Endothelial cell of umbilical vein (primary cell): ENCODE results near the gene DERA. TPM values are rescaled to one million over a fixed set of nuclear protein-coding genes. Genes with fewer than 3 reads are reported as not detected.
"Not testable (repeated sequence)": the region's sequence is repeated elsewhere in the genome, so short reads cannot be mapped to it uniquely, and the experiment has no call there.

Experiments
- BruUV-seq: library from RNA; stranded (reverse); fragments of 400-500 nt; replicated peaks from 2 replicates; lab custom pipeline; 2021; lab: Mats Ljungman, UMichigan
- CTCF ChIA-PET: fragments of 300-600, 350-600 bp; sonication (Branson Sonifier 250); formaldehyde crosslinking; loops from one replicate; lab custom pipeline; 2021; ENCODE audit warnings: antibody characterized with exemption, inconsistent platforms; lab: Charles Lee
- POLR2A ChIA-PET: fragments of 300-600, 350-600 bp; sonication (Branson Sonifier 250); formaldehyde crosslinking; loops from one replicate; lab custom pipeline; 2021; ENCODE audit warnings: antibody characterized with exemption, inconsistent platforms; lab: Charles Lee
- DNase-seq: peaks from one replicate; pipeline ENCODE4 v3.0.0-alpha.2; 2011; ENCODE audit warnings: low read depth, low spot score
- FAIRE-seq: peaks from 2 replicates; lab custom pipeline; 2011; peaks lifted over from hg19 to GRCh38; lab: Jason Lieb, UNC
- H2AFZ ChIP-seq: 2 replicates; pipeline ENCODE4 v1.6.0; 2012; ENCODE audit warnings: low read depth, low read length, control low read depth, inconsistent platforms
- H3K27ac ChIP-seq: 2 replicates; pipeline ENCODE4 v1.5.1; 2011; ENCODE audit warnings: low read depth, mild to moderate bottlenecking, control low read depth, low read length, moderate library complexity; ENCODE audit not compliant: insufficient read depth
- H3K27me3 ChIP-seq, 2 experiments: 2 replicates each; pipeline versions ENCODE4 v1.6.0 to v1.6.1; 2011; ENCODE audit warnings: low read length in 2 of 2, mixed read lengths in 1 of 2; ENCODE audit not compliant: control insufficient read depth in 2 of 2, insufficient read depth in 2 of 2
- H3K36me3 ChIP-seq, 2 experiments: 2 replicates in 1 of 2; 3 replicates in 1 of 2; pipeline ENCODE4 v1.5.1; 2011; ENCODE audit warnings: low read length in 2 of 2, mild to moderate bottlenecking in 1 of 2, moderate library complexity in 1 of 2; ENCODE audit not compliant: control insufficient read depth in 2 of 2, insufficient read depth in 2 of 2; ENCODE audit errors: extremely low read depth in 1 of 2
- H3K4me1 ChIP-seq: 3 replicates; pipeline ENCODE4 v1.5.1; 2011; ENCODE audit warnings: mild to moderate bottlenecking, low read length; ENCODE audit not compliant: control insufficient read depth, insufficient read depth; ENCODE audit errors: extremely low read depth
- H3K4me2 ChIP-seq: 2 replicates; pipeline ENCODE4 v1.6.1; 2011; ENCODE audit warnings: low read length, control low read depth, mixed read lengths; ENCODE audit not compliant: insufficient read depth
- H3K4me3 ChIP-seq, 3 experiments: fragments of 200-600 bp in 1 of 3; sonication (generic), shearing (Covaris generic) in 1 of 3; replicated peaks in 1 of 3; 2 replicates each; pipeline ENCODE4 v1.5.1; 2011 to 2016; ENCODE audit warnings: control low read depth in 3 of 3, low read length in 3 of 3, mild to moderate bottlenecking in 2 of 3, inconsistent platforms in 1 of 3, low read depth in 1 of 3, moderate library complexity in 1 of 3; ENCODE audit not compliant: insufficient read depth in 1 of 3
- H3K79me2 ChIP-seq: 2 replicates; pipeline ENCODE4 v1.6.0; 2012; ENCODE audit warnings: low read length, inconsistent platforms; ENCODE audit not compliant: control insufficient read depth, insufficient read depth
- H3K9ac ChIP-seq: replicated peaks from 2 replicates; pipeline ENCODE3; 2011; ENCODE audit warnings: low read length, control low read depth; ENCODE audit not compliant: insufficient read depth; ENCODE audit errors: extremely low read depth
- H3K9me1 ChIP-seq: replicated peaks from 3 replicates; pipeline ENCODE4 v1.6.0; 2011; ENCODE audit warnings: mild to moderate bottlenecking, low read length; ENCODE audit not compliant: control insufficient read depth, insufficient read depth; ENCODE audit errors: extremely low read depth
- H3K9me3 ChIP-seq: replicated peaks from 2 replicates; pipeline ENCODE4 v1.5.1; 2012; ENCODE audit warnings: low read length, inconsistent platforms; ENCODE audit not compliant: control insufficient read depth, insufficient read depth
- H4K20me1 ChIP-seq: replicated peaks from 2 replicates; pipeline ENCODE3; 2011; ENCODE audit warnings: mild to moderate bottlenecking, low read length; ENCODE audit not compliant: control insufficient read depth, insufficient read depth; ENCODE audit errors: extremely low read depth
- EZH2 ChIP-seq: IDR thresholded peaks from 2 replicates; pipeline ENCODE4 v1.6.1; 2012; ENCODE audit warnings: borderline replicate concordance, low read depth, mild to moderate bottlenecking, moderate library complexity, low read length, inconsistent platforms; ENCODE audit not compliant: severe bottlenecking
- FOS ChIP-seq: IDR thresholded peaks from 2 replicates; pipeline ENCODE4 v1.6.1; 2011; ENCODE audit warnings: mild to moderate bottlenecking, low read length, moderate library complexity, borderline replicate concordance; ENCODE audit not compliant: insufficient read depth
- GATA2 ChIP-seq: IDR thresholded peaks from 2 replicates; pipeline ENCODE4 v1.7.0; 2011; ENCODE audit warnings: low read depth, mild to moderate bottlenecking, moderate library complexity, mixed read lengths, low read length; ENCODE audit not compliant: insufficient read length, insufficient read depth
- JUN ChIP-seq: IDR thresholded peaks from 2 replicates; pipeline ENCODE4 v1.6.1; 2011; ENCODE audit warnings: borderline replicate concordance, low read depth; ENCODE audit not compliant: insufficient read length, insufficient read depth
- MYC ChIP-seq: IDR thresholded peaks from one replicate; pipeline ENCODE4 v1.6.1; 2011; ENCODE audit warnings: mild to moderate bottlenecking, low read depth, low read length
- POLR2A ChIP-seq: IDR thresholded peaks from 2 replicates; pipeline ENCODE4 v1.6.1; 2012; ENCODE audit warnings: low read depth, mild to moderate bottlenecking, control low read depth, low read length
- POLR2AphosphoS5 ChIP-seq: IDR thresholded peaks from 2 replicates; pipeline ENCODE4 v1.6.1; 2012; ENCODE audit warnings: low read depth, mild to moderate bottlenecking, control low read depth, low read length, moderate library complexity; ENCODE audit not compliant: insufficient read depth
- dilution Hi-C: fragments of 300-500 bp; cut with MboI; formaldehyde crosslinking; loops from one replicate; pipeline ENCODE4 v1.15.0; 2019; ENCODE audit warnings: low sequenced_read_pairs; ENCODE audit not compliant: extremely low pct_ligation_motif_present
- intact Hi-C: fragments of 100-400 bp; cut with micrococcal nuclease; formaldehyde crosslinking; loops from one replicate; pipeline ENCODE4 v1.10.0; 2022
- polyA plus RNA-seq, 4 experiments: library from polyadenylated mRNA; depleted of rRNA in 3 of 4; stranded (reverse) in 3 of 4; unstranded in 1 of 4; fragments of >200 nt; gene quantifications; 2 replicates each; pipeline versions ENCODE4 v1.2.1 to v1.2.3, GENCODE V29; 2011 to 2012; ENCODE audit warnings: missing spikeins in 1 of 4
- total RNA-seq: library from RNA; stranded (reverse); gene quantifications from 2 replicates; pipeline ENCODE4 v1.2.3, GENCODE V29; 2021
- TF ChIP-seq, protein P1 (sequence below), 2 donors: IDR thresholded peaks; 1 replicate in 1 of 2; 2 replicates in 1 of 2; pipeline ENCODE4 v1.5.1; 2011; ENCODE audit warnings: low read length in 2 of 2, mild to moderate bottlenecking in 2 of 2, moderate library complexity in 2 of 2, control low read depth in 1 of 2, inconsistent platforms in 1 of 2, low read depth in 1 of 2; ENCODE audit not compliant: insufficient read depth in 1 of 2; ENCODE audit errors: extremely low read depth in 1 of 2
- TF ChIP-seq, protein P2 (sequence below): IDR thresholded peaks from 2 replicates; pipeline ENCODE4 v1.6.1; 2011; ENCODE audit not compliant: insufficient read depth, insufficient read length

Gene DERA
- total and polyA plus RNA-seq, 2 donors (not counting 3 experiments of a cell fraction or from before 2014, with no cell fraction given) = 19.8 to 41.5 TPM

DNA sequence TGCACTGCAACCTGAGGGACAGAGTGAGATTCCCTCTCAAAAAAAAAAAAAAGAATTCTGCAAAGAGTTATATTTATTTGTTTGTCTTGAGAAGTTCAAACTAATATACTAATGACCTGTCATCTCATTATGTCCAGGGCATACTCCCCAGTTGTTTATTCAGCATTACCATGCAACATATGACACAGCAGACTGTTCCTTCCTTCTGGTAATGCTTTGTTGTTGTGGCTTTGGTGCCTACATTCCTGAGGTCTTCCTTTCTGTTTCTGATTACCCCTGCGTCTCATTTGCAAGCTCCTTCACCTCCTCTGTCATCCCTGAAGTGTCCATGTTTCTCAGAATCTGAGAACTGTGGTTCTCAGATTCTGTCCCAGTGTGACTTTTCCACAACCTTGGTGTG is 55.3 kb downstream of the DERA start:
- H3K79me2 ChIP-seq = no peaks in the 10 kb centered on the region
- DNase-seq (peak; percentile 32), FAIRE-seq (peak; percentile 53)
- H3K36me3 ChIP-seq = peaks cover 0 to 6% of the 10 kb centered on the region in 2 experiments
- intact Hi-C loops = loop anchor here (1.0 kb wide), 1 partner anchor 12 kb away; no protein-coding TSS in a partner anchor
- H3K4me2 ChIP-seq = peak overlapping the region; percentile 46
- dilution Hi-C loops = no loop called here
- H4K20me1 ChIP-seq = no peaks in the 10 kb centered on the region
- POLR2A ChIA-PET = no interaction called here
- CTCF ChIA-PET = interaction anchor here (1.0 to 1.3 kb wide), 2 partner anchors 9 to 12 kb away, joined by 3 read pairs; no protein-coding TSS in a partner anchor
- H3K9ac ChIP-seq = no peak overlapping the region
- TF ChIP-seq POLR2AphosphoS5 (peak; percentile 80), EZH2 (no peak), POLR2A (no peak), FOS (peak; percentile 36), JUN (no peak), GATA2 (peak; percentile 45), MYC (no peak)
- TF ChIP-seq, protein P1, sequence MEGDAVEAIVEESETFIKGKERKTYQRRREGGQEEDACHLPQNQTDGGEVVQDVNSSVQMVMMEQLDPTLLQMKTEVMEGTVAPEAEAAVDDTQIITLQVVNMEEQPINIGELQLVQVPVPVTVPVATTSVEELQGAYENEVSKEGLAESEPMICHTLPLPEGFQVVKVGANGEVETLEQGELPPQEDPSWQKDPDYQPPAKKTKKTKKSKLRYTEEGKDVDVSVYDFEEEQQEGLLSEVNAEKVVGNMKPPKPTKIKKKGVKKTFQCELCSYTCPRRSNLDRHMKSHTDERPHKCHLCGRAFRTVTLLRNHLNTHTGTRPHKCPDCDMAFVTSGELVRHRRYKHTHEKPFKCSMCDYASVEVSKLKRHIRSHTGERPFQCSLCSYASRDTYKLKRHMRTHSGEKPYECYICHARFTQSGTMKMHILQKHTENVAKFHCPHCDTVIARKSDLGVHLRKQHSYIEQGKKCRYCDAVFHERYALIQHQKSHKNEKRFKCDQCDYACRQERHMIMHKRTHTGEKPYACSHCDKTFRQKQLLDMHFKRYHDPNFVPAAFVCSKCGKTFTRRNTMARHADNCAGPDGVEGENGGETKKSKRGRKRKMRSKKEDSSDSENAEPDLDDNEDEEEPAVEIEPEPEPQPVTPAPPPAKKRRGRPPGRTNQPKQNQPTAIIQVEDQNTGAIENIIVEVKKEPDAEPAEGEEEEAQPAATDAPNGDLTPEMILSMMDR (IDR thresholded peaks at IDR 0.05; ENCODE audit: extremely low read depth in 1 of 2, insufficient read depth in 1 of 2, low read depth in 1 of 2, low read length in 2 of 2) = no peak
- TF ChIP-seq, protein P2, sequence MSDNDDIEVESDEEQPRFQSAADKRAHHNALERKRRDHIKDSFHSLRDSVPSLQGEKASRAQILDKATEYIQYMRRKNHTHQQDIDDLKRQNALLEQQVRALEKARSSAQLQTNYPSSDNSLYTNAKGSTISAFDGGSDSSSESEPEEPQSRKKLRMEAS = no peak
- BruUV-seq = no TSS peak
- H3K9me3 ChIP-seq = no peaks in the 10 kb centered on the region
- H3K9me1 ChIP-seq = no peaks in the 10 kb centered on the region
- peak overlapping the region; percentile 72 for H3K27ac ChIP-seq
- no peak overlapping the region for H2AFZ ChIP-seq
- H3K27me3 ChIP-seq = no peaks in the 10 kb centered on the region
- H3K4me1 ChIP-seq = peaks cover 35% of the 10 kb centered on the region
- H3K4me3 ChIP-seq = no peak overlapping the region

DNA sequence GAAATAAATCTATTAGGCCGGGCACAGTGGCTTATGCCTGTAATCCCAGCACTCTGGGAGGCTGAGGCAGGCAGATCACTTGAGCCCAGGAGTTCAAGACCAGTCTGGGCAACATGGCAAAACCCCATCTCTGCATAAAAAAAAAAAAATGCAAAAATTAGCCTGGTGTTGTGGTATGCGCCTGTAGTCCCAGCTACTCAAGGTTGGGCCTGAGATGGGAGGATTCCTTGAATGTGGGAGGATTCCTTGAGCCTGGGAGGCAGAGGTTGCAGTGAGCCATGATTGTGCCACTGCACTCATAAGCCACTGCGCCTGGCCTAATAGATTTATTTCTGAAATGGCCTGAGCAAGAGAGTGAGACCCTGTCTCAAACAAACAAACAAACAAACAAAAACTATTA is 55.9 kb downstream of the DERA start:
- H3K27ac ChIP-seq = peak overlapping the region; percentile 72
- dilution Hi-C loops = not testable (repeated sequence)

More for the DNA sequence above, 55.9 kb downstream of the DERA start:
- BruUV-seq, H3K36me3 ChIP-seq, FAIRE-seq, H3K9me1 ChIP-seq, H4K20me1 ChIP-seq, H3K9me3 ChIP-seq, H3K4me3 ChIP-seq, H3K9ac ChIP-seq, intact Hi-C loops, DNase-seq, H3K27me3 ChIP-seq, POLR2A ChIA-PET, H3K4me2 ChIP-seq, H2AFZ ChIP-seq, H3K79me2 ChIP-seq: not testable (repeated sequence)
- CTCF ChIA-PET = interaction anchor here (1.0 to 1.3 kb wide), 3 partner anchors 9 to 68 kb away, joined by 3 read pairs; no protein-coding TSS in a partner anchor
- peaks cover 35% of the 10 kb centered on the region for H3K4me1 ChIP-seq
